GM18867 (cell line): ENCODE data around the gene UNC79.

Experiments used
- ATAC-seq: cut with Tn5 transposase; IDR thresholded peaks from one replicate; pipeline ENCODE4 v1.9.1; 2021; ENCODE audit warnings: mild to moderate bottlenecking, moderate library complexity; ENCODE audit not compliant: unreplicated experiment

The UNC79 gene

GRCh38 chr14:93544212-93544611 lies 113.5 kb downstream of the UNC79 start:
- ATAC-seq, result no peak

DNA sequence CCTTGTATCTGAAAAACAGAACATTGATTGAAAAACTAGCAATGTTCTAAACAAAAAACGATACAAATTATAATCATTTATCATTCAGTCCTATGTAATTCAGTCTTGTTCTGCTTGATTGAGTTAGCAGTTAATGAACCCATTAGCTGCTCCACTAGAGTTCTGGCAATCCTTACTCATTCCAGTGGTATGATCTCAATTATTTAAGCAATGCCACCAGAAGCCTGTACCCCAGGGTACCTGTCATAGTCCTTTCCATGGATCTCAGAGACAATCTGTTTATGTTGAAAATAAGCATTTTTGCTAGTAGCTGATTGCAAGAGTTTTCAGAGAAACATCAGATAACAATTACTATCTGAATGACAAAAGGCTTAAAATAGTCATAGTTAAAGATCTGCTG lies 115.9 kb downstream of the UNC79 start:
- no peak for ATAC-seq

DNA sequence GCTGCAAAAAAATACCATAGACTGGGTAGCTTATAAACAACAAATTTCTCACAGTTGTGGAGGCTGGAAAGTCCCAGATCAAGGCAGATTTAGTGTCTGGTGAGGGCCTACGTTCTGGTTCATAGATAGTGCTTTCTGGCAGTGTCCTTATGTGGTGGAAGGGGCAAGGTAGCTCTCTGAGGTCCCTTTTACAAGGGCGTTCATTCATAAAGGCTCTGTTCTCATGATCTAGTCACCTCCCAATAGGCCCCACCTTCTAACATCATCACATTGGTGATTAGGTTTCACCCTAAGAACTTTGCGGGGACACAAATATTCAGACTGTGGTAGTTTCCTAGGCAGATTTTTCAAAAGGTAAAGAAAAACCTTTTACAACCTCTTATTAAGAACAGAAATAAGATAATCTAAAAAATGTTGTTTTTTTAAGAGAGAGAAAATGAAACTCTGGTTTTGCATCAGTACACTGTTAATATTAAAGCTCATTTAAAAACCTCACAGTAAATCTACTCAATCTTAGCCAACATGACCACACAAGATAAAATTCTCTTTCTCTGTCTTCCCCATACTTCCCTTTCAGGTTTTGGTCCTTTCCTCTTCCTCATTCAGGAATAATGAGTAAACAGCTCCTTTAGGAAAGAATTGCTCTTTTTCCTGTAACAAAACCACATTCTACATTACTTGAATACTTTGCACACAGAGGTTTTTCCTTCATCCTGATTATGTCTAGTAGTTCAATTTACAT lies 117.5 kb downstream of the UNC79 start:
- peak; percentile 61 for ATAC-seq

DNA sequence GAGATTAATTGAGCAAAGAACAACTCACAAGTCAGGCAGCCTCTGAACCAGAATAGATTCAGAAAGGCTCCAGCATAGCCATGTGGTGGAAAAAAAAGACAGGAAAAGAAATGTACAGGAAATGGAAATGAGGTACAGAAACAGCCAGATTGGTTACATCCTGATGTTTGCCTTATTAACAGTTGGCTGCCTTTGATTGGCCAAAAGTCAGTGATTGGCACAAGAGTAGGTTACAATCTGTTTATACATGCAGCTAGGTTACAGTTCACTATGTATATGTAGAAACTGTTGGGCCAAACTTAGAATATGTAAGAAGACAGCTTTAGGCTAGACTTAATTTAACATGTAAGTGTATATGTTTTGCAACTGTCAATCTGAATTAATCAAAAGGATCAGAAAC lies 118.9 kb downstream of the UNC79 start:
- ATAC-seq, result no peak

GRCh38 chr14:93564918-93565317 lies 134.2 kb downstream of the UNC79 start:
- no peak for ATAC-seq

- ATAC-seq, result no peak
These were observed 135.4 kb downstream of the UNC79 start for GRCh38 chr14:93566065-93566693.

- no peak for ATAC-seq
These were observed 140.5 kb downstream of the UNC79 start for GRCh38 chr14:93571275-93571674.

DNA sequence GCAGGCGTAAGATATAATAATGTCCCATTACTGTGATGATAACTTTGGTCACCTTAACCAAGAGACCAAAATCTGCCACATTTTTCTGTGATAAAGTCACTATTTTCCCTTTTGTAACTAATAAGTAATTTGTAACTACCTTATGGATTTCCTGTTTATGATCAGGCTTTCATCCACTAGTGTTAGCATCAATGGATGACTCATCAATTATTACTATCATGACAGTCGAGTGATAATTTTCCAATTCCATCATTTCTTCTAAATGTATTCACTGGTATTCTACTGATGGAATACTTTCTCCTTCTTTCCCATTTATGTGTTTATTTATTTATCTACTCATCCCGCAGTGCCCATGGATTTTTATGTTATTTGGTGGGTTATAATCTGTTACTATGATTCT lies 148.4 kb downstream of the UNC79 start:
- ATAC-seq, result no peak

GRCh38 chr14:93582516-93582915 lies 151.8 kb downstream of the UNC79 start:
- ATAC-seq, result no peak

GRCh38 chr14:93587330-93587729 lies 156.6 kb downstream of the UNC79 start:
- no peak for ATAC-seq

- no peak for ATAC-seq
These were observed 160.8 kb downstream of the UNC79 start for GRCh38 chr14:93591506-93591905.

DNA sequence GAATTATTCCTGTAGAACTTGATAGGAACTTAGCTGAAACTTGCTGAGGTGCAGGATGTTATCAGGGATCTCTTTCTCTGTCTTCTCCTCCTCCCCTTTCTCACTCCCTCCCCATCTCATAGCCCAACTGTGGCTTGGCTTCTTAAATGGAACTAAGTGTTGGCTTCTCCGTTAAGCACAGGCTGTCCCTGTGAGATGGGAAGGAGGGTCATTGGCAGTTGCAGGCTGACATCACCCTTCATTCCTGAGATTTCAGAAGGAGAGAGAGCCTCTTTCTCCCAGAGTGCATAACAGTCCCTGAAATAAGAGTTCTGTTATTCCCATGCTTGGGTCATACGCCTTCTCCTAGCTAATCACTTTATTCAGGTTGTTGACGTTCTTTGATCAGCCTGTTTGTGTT lies 162.0 kb downstream of the UNC79 start:
- no peak for ATAC-seq

DNA sequence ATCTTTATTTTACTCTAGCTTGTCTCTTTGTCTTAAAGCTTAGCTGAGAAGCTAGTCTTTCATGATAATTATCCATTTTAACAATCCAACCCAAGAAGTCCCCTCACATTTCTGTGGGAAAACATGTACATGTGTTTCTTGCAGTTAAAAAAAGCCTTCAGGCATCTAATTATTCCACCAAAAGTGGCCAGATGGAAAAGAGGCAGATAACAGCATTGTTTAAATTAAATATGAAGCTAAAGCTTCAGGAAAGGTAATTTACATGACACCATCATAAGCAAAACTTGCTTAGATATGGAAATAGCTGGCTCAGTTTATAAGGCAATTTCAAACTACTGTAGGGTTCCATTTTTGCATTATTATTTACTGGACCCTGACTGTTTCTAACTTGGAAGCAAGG lies 175.4 kb downstream of the UNC79 start:
- no peak for ATAC-seq

DNA sequence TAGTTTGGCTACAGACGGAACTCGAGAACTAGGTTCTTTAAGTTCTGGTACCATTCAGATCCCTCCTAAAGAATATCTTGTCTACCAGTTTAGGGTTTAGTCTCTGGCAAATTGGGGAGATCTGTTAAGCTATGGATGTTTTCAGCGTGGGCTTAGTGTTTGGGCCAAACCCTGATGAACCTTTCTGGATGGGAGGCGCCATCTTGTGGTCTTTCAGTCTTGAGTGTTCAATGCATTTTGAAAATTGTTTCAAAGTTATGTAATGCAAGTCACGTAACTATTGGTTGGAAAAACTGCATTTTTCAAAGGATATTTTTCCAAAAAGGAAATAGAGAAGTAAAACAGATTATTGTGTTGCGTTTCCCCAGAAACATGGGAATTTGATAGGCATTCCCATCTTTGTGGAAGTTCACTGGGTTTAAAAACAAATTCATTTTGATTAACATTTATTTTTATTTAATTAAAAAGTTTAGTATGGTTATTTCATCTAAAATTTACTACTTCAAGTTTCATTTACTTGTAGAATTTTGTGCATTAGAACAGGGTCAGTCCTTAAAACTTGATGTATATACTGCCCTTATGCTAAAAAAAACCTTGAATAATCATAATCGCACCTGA lies 188.5 kb downstream of the UNC79 start:
- no peak for ATAC-seq

- no peak for ATAC-seq
These were observed 197.3 kb downstream of the UNC79 start for GRCh38 chr14:93628048-93628447.

- ATAC-seq, result no peak
These were observed 198.9 kb downstream of the UNC79 start for GRCh38 chr14:93629643-93630042.

GRCh38 chr14:93638790-93639189 lies 208.1 kb downstream of the UNC79 start:
- ATAC-seq, result no peak

DNA sequence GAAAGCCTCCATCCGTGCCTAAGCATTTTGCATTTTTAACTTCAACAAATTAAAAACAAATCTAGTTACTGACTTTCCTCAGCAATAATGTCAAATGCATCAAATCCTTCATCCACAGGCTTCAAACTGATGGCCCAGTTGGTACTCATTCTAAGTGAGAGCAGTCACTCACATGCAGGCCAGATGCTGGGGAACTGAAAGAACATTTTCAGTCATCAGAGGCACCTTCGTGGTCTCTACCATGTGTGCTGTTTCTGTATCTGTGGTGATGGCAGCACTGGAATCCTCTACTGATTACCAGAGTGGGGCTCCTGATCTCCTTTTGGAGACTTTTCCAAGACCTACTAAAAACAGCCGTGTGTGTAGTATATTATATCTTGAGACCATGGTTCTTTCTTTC lies 212.4 kb downstream of the UNC79 start:
- ATAC-seq, result no peak

DNA sequence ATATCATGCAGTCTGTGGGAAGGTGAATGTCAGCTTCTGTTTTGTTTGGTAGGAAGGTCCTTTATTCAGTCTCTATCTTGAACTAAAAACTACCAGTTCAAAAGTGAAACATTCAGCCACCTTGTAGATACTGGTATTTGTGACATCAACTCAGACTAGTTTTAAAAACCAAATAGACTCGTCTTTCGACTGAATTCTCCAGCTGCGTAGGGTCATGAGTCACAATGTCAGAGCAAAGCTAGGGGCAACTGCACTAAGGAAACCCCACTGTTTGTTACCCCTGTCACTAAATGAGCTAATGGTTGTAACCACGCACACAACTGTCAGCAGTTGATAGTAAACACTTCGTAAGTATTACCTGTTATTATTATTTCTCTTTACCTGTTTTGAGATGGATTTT lies 212.9 kb downstream of the UNC79 start:
- no peak for ATAC-seq

DNA sequence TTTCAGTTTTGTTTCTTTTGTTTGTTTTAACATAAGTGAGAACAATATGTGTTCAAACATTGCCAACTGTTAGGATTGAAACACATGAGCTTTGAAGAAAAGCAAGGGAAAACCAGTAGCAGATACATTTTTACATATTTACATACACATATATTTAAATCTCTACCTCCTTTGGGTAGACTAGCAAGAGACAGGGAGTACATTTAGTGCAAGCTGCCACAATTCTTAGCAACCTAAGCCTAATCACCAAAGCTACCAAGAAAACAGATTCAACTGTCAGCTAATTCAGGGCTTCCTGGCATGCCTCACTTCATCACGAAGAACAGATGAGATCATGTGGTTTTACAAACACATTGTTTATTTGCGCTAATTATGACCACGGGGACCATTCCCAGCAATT lies 214.5 kb downstream of the UNC79 start:
- ATAC-seq, result no peak

- ATAC-seq, result no peak
These were observed 217.9 kb downstream of the UNC79 start for GRCh38 chr14:93648440-93649168.

DNA sequence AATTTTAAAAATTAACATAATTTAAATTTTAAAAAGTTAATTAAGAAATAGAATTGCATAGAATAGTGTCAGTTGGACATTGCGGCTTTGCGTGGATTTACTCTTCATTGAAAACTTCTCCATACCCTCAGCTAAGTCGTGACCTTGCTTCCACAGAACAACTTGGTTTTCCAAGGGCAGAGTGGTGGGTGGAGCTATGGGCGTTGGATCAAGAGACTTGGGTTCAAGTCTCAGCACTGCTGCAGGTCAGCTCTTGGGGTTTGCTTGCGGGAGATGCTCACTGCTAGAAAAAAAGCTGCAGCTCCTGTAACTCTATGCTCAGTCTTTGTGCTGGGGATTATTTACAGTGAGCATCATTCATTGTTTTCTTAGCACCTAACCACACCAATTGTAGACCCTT lies 223.9 kb downstream of the UNC79 start:
- no peak for ATAC-seq
